Panc1 (cell line): ENCODE data around the gene PIK3R6. TPM values are rescaled to one million over a fixed set of nuclear protein-coding genes. Genes with fewer than 3 reads are reported as not detected.

Experiments used
- ATAC-seq: fragments of 200-7000 bp; cut with Tn5 transposase; 2 replicates; pipeline ENCODE4 v1.9.1; 2020; ENCODE audit warnings: mild to moderate bottlenecking, moderate library complexity
- BruUV-seq: library from RNA; stranded (reverse); fragments of 400-500 nt; replicated peaks from 2 replicates; lab custom pipeline; 2021; lab: Mats Ljungman, UMichigan
- CTCF ChIA-PET: fragments of 300-600 bp; sonication (Branson Sonifier 250); formaldehyde crosslinking; loops from one replicate; lab custom pipeline; 2022; ENCODE audit warnings: antibody characterized with exemption; lab: Charles Lee
- POLR2A ChIA-PET: fragments of 300-600 bp; sonication (Branson Sonifier 250); formaldehyde crosslinking; loops from one replicate; lab custom pipeline; 2022; ENCODE audit warnings: antibody characterized with exemption; lab: Charles Lee
- DNase-seq: peaks from one replicate; pipeline ENCODE4 v3.0.0-alpha.2; 2010; ENCODE audit warnings: low read depth, low spot score
- H3K27ac ChIP-seq: 2 replicates; pipeline ENCODE4 v1.5.1; 2011; ENCODE audit warnings: mild to moderate bottlenecking, low read length, inconsistent platforms
- H3K27me3 ChIP-seq: fragments of 200-500 bp; sonication (Bioruptor generic); 2 replicates; pipeline ENCODE4 v1.6.0; 2014; ENCODE audit warnings: low read length, inconsistent platforms; ENCODE audit not compliant: control insufficient read depth, insufficient read depth
- H3K36me3 ChIP-seq: fragments of 200-500 bp; sonication (Bioruptor generic); 2 replicates; pipeline ENCODE4 v1.5.1; 2014; ENCODE audit warnings: inconsistent platforms, mild to moderate bottlenecking, low read length, moderate library complexity; ENCODE audit not compliant: control insufficient read depth, insufficient read depth
- H3K4me1 ChIP-seq: 2 replicates; pipeline ENCODE4 v1.5.1; 2011; ENCODE audit warnings: inconsistent platforms, mild to moderate bottlenecking, low read length, moderate library complexity; ENCODE audit not compliant: control insufficient read depth, insufficient read depth
- H3K4me3 ChIP-seq, 2 experiments: 2 replicates each; pipeline ENCODE4 v1.5.1; 2011 to 2012; ENCODE audit warnings: low read depth in 2 of 2, low read length in 2 of 2, mild to moderate bottlenecking in 2 of 2, inconsistent platforms in 1 of 2, moderate library complexity in 1 of 2
- H3K9me3 ChIP-seq: fragments of 200-500 bp; sonication (Bioruptor generic); 2 replicates; pipeline ENCODE4 v1.5.1; 2014; ENCODE audit warnings: low read depth, mild to moderate bottlenecking, inconsistent platforms, low read length, moderate library complexity; ENCODE audit not compliant: control insufficient read depth, insufficient read depth
- CTCF ChIP-seq: fragments of 450-650 bp; IDR thresholded peaks from 2 replicates; pipeline ENCODE4 v1.5.1; 2017; ENCODE audit warnings: mild to moderate bottlenecking
- POLR2AphosphoS5 ChIP-seq: IDR thresholded peaks from 2 replicates; pipeline ENCODE4 v1.6.1; 2012; ENCODE audit warnings: mild to moderate bottlenecking, low read depth, low read length, moderate library complexity
- REST ChIP-seq, 2 experiments: IDR thresholded peaks; 2 replicates each; pipeline ENCODE4 v1.6.1; 2011 to 2012; ENCODE audit warnings: low read depth in 2 of 2, control low read depth in 1 of 2, low read length in 1 of 2, mild to moderate bottlenecking in 1 of 2, moderate library complexity in 1 of 2; ENCODE audit not compliant: insufficient read depth in 1 of 2
- SIN3A ChIP-seq: IDR thresholded peaks from 2 replicates; pipeline ENCODE4 v1.6.1; 2012; ENCODE audit warnings: low read depth, mild to moderate bottlenecking, low read length, moderate library complexity, borderline replicate concordance; ENCODE audit not compliant: insufficient read depth
- TCF7L2 ChIP-seq: IDR thresholded peaks from 2 replicates; pipeline ENCODE4 v1.6.1; 2011; ENCODE audit warnings: mild to moderate bottlenecking, low read depth, low read length, inconsistent platforms
- in situ Hi-C: cut with HindIII; loops from 2 replicates; pipeline ENCODE4 v1.10.0; 2016; ENCODE audit warnings: low sequenced_read_pairs, low pct_unique_long_range_greater_than_20kb
- intact Hi-C: fragments of 100-400 bp; cut with micrococcal nuclease; formaldehyde crosslinking; loops from one replicate; pipeline ENCODE4 v1.10.0; 2022; ENCODE audit not compliant: unreplicated experiment
- total RNA-seq: library from RNA; stranded (reverse); gene quantifications from one replicate; pipeline ENCODE4 v1.2.1, GENCODE V29; 2021; ENCODE audit not compliant: unreplicated experiment

PIK3R6 gene
- total RNA-seq, 1 experiment from 2014 or later = not detected

- TF ChIP-seq POLR2AphosphoS5 (no peak), CTCF (no peak)
- intact Hi-C loops (no loop called here), in situ Hi-C loops (no loop called here)
- POLR2A ChIA-PET = no interaction called here
- Histone ChIP-seq H3K4me3 (no peak overlapping the region), H3K4me1 (no peaks in the 10 kb centered on the region), H3K9me3 (no peaks in the 10 kb centered on the region), H3K27ac (no peak overlapping the region), H3K36me3 (no peaks in the 10 kb centered on the region), H3K27me3 (no peaks in the 10 kb centered on the region)
- DNase-seq = no peak
- no peak for ATAC-seq
- no TSS peak for BruUV-seq
- CTCF ChIA-PET = no interaction called here
These were observed 67.8 kb downstream of the PIK3R6 start for GRCh38 chr17:8799570-8800212.

- ChIA-PET CTCF (no interaction called here), POLR2A (no interaction called here)
- in situ Hi-C loops = no loop called here
- DNase-seq = no peak
- intact Hi-C loops = no loop called here
- no peaks in the 10 kb centered on the region for H3K9me3 ChIP-seq
- no TSS peak for BruUV-seq
- ATAC-seq = no peak
- H3K27ac ChIP-seq = no peak within 1 kb of the TSS
- H3K27me3 ChIP-seq = no peaks in the 10 kb centered on the region
- no peak within 1 kb of the TSS for H3K4me3 ChIP-seq
- no peaks in the 10 kb centered on the region for H3K36me3 ChIP-seq
- H3K4me1 ChIP-seq = no peaks in the 10 kb centered on the region
- TF ChIP-seq CTCF = no peak
- TF ChIP-seq POLR2AphosphoS5 = no peak
- no peak for TF ChIP-seq REST (IDR thresholded peaks at IDR 0.05; ENCODE audit: insufficient read depth in 1 of 2, low read depth in 2 of 2, low read length in 1 of 2)
- TF ChIP-seq SIN3A = no peak
- TF ChIP-seq TCF7L2 = no peak
These were observed 68.5 kb downstream of the PIK3R6 start, which contains the start of gene MFSD6L for GRCh38 chr17:8798846-8799569. Gene MFSD6L, minus strand, starts transcription at chr17:8799365. Its CDS starts 245 bp downstream, at chr17:8799120.
